Fibroblast of lung (primary cell): Measurements from ENCODE around the gene FOXL2. TPM values are rescaled to one million over a fixed set of nuclear protein-coding genes. Genes with fewer than 3 reads are reported as not detected.

Experiments used
- DNase-seq, 2 donors: peaks; one replicate each; pipeline versions ENCODE4 v3.0.0 to v3.0.0-alpha.2; 2010; ENCODE audit warnings: low read depth in 2 of 2
- H2AFZ ChIP-seq: 2 replicates; pipeline ENCODE4 v1.5.1; 2012; ENCODE audit warnings: low read length, control low read depth, inconsistent platforms
- H3K27ac ChIP-seq: 2 replicates; pipeline ENCODE4 v1.5.1; 2011; ENCODE audit warnings: low read length, control low read depth; ENCODE audit not compliant: insufficient read depth
- H3K27me3 ChIP-seq: 2 replicates; pipeline ENCODE4 v1.5.1; 2011; ENCODE audit warnings: mild to moderate bottlenecking, low read length; ENCODE audit not compliant: control insufficient read depth, insufficient read depth
- H3K36me3 ChIP-seq: 2 replicates; pipeline ENCODE4 v1.5.1; 2011; ENCODE audit warnings: low read length; ENCODE audit not compliant: control insufficient read depth, insufficient read depth
- H3K4me1 ChIP-seq: 2 replicates; pipeline ENCODE4 v1.5.1; 2011; ENCODE audit warnings: low read length; ENCODE audit not compliant: control insufficient read depth, insufficient read depth; ENCODE audit errors: extremely low read depth
- H3K4me2 ChIP-seq: 2 replicates; pipeline ENCODE4 v1.5.1; 2011; ENCODE audit warnings: low read length, control low read depth; ENCODE audit not compliant: insufficient read depth; ENCODE audit errors: extremely low read depth
- H3K4me3 ChIP-seq, 4 experiments: fragments of 200-600 bp in 1 of 4; sonication (generic) in 1 of 4; replicated peaks in 1 of 4; 2 replicates each; pipeline ENCODE4 v1.5.1; 2011 to 2016; ENCODE audit warnings: low read length in 4 of 4, low read depth in 3 of 4, mild to moderate bottlenecking in 3 of 4, control low read depth in 2 of 4, inconsistent platforms in 1 of 4, mixed read lengths in 1 of 4; ENCODE audit not compliant: insufficient read depth in 1 of 4; ENCODE audit errors: control extremely low read depth in 1 of 4
- H3K79me2 ChIP-seq: 2 replicates; pipeline ENCODE4 v1.5.1; 2012; ENCODE audit warnings: mild to moderate bottlenecking, low read length, inconsistent platforms; ENCODE audit not compliant: control insufficient read depth, insufficient read depth
- H3K9ac ChIP-seq: 2 replicates; pipeline ENCODE4 v1.5.1; 2011; ENCODE audit warnings: mild to moderate bottlenecking, low read length, control low read depth; ENCODE audit not compliant: insufficient read depth
- H3K9me3 ChIP-seq: 2 replicates; pipeline ENCODE4 v1.5.1; 2012; ENCODE audit warnings: low read depth, low read length; ENCODE audit not compliant: control insufficient read depth, insufficient read depth
- H4K20me1 ChIP-seq: 2 replicates; pipeline ENCODE4 v1.5.1; 2011; ENCODE audit warnings: low read length; ENCODE audit not compliant: control insufficient read depth, insufficient read depth; ENCODE audit errors: extremely low read depth
- CTCF ChIP-seq, 2 donors: IDR thresholded peaks in 1 of 2; conservative IDR thresholded peaks in 1 of 2; 1 replicate in 1 of 2; 2 replicates in 1 of 2; pipeline ENCODE4 v1.5.1; 2011 to 2012; ENCODE audit warnings: low read length in 2 of 2, control low read depth in 1 of 2, inconsistent platforms in 1 of 2, low read depth in 1 of 2, mild to moderate bottlenecking in 1 of 2
- EZH2 ChIP-seq: IDR thresholded peaks from 2 replicates; pipeline ENCODE4 v1.5.1; 2012; ENCODE audit warnings: low read length, control low read depth, mild to moderate bottlenecking; ENCODE audit errors: missing control alignments
- polyA plus RNA-seq, 2 donors: library from polyadenylated mRNA; depleted of rRNA in 1 of 2; stranded (reverse) in 1 of 2; unstranded in 1 of 2; fragments of >200 nt; gene quantifications; 2 replicates each; pipeline ENCODE4 v1.2.1, GENCODE V29; 2011 to 2012; ENCODE audit warnings: missing spikeins in 1 of 2
- total RNA-seq: library from RNA; depleted of rRNA; stranded (reverse); fragments of >200 nt; gene quantifications from 2 replicates; pipeline ENCODE4 v1.2.1, GENCODE V29; 2014

FOXL2 gene
- total and polyA plus RNA-seq, 2 donors (not counting 1 experiment from before 2014, with no cell fraction given), result under 0.01 to 0.02 TPM

- H2AFZ ChIP-seq, result no peak overlapping the region
- no peak overlapping the region for H3K4me2 ChIP-seq
- no peak overlapping the region for H3K9ac ChIP-seq
- no peaks in the 10 kb centered on the region for H3K36me3 ChIP-seq
- no peaks in the 10 kb centered on the region for H4K20me1 ChIP-seq
- no peak overlapping the region for H3K27ac ChIP-seq
- peaks cover 6% of the 10 kb centered on the region for H3K27me3 ChIP-seq
- no peaks in the 10 kb centered on the region for H3K79me2 ChIP-seq
- no peak for DNase-seq
- H3K9me3 ChIP-seq, result no peaks in the 10 kb centered on the region
- H3K4me1 ChIP-seq, result no peaks in the 10 kb centered on the region
- H3K4me3 ChIP-seq, result no peak overlapping the region
- TF ChIP-seq CTCF (conservative IDR thresholded peaks at IDR 0.05 in 1 of 2, IDR thresholded peaks at IDR 0.05 in 1 of 2; ENCODE audit: low read depth in 1 of 2, low read length in 2 of 2), result no peak
- no peak for TF ChIP-seq EZH2
Observed at GRCh38 chr3:138985932-138986331, 39.0 kb upstream of the FOXL2 start.

GRCh38 chr3:138984816-138985215 is 37.9 kb upstream of the FOXL2 start:
- DNase-seq, result no peak
- TF ChIP-seq CTCF (conservative IDR thresholded peaks at IDR 0.05 in 1 of 2, IDR thresholded peaks at IDR 0.05 in 1 of 2; ENCODE audit: low read depth in 1 of 2, low read length in 2 of 2) (no peak), EZH2 (no peak)
- peaks cover 6% of the 10 kb centered on the region for H3K27me3 ChIP-seq

GRCh38 chr3:138976047-138976446 is 29.1 kb upstream of the FOXL2 start:
- Histone ChIP-seq H3K27me3 (peaks cover under 1% of the 10 kb centered on the region), H3K9ac (no peak overlapping the region), H3K36me3 (no peaks in the 10 kb centered on the region), H2AFZ (no peak overlapping the region), H3K27ac (no peak overlapping the region), H3K79me2 (no peaks in the 10 kb centered on the region), H3K9me3 (no peaks in the 10 kb centered on the region), H4K20me1 (no peaks in the 10 kb centered on the region), H3K4me3 (no peak overlapping the region), H3K4me2 (no peak overlapping the region), H3K4me1 (no peaks in the 10 kb centered on the region)
- TF ChIP-seq EZH2 (no peak), CTCF (conservative IDR thresholded peaks at IDR 0.05 in 1 of 2, IDR thresholded peaks at IDR 0.05 in 1 of 2; ENCODE audit: low read depth in 1 of 2, low read length in 2 of 2) (no peak)
- DNase-seq, result no peak

More at GRCh38 chr3:138984816-138985215, 37.9 kb upstream of the FOXL2 start:
- Histone ChIP-seq H3K79me2 (no peaks in the 10 kb centered on the region), H3K4me1 (no peaks in the 10 kb centered on the region), H4K20me1 (no peaks in the 10 kb centered on the region), H2AFZ (no peak overlapping the region), H3K4me2 (no peak overlapping the region), H3K9me3 (no peaks in the 10 kb centered on the region), H3K9ac (no peak overlapping the region), H3K27ac (no peak overlapping the region), H3K36me3 (no peaks in the 10 kb centered on the region), H3K4me3 (no peak overlapping the region)
